Thyroid gland (tissue), 4 donors: Measurements from ENCODE around the gene MYL12B. TPM values are rescaled to one million over a fixed set of nuclear protein-coding genes. Genes with fewer than 3 reads are reported as not detected.
A peak's percentile ranks its signal among the peaks of the same experiment; 100 is the strongest.

Experiments used
- DNase-seq, 2 donors: peaks; one replicate each; pipeline ENCODE4 v3.0.0-alpha.2; 2019
- H3K27ac ChIP-seq, 3 donors: fragments of 200-600 bp; sonication (generic); 1 replicate in 2 of 3; 2 replicates in 1 of 3; pipeline ENCODE4 v1.5.1; 2016 to 2019; ENCODE audit warnings: mild to moderate bottlenecking in 1 of 3, moderate library complexity in 1 of 3
- H3K27me3 ChIP-seq: fragments of 200-600 bp; sonication (generic); one replicate; pipeline ENCODE4 v1.5.1; 2019
- H3K36me3 ChIP-seq, 2 donors: fragments of 200-600 bp; sonication (generic); one replicate each; pipeline ENCODE4 v1.5.1; 2016 to 2019
- H3K4me1 ChIP-seq, 2 donors: fragments of 200-600 bp; sonication (generic); one replicate each; pipeline ENCODE4 v1.5.1; 2017 to 2019
- H3K4me3 ChIP-seq, 3 donors: fragments of 200-600 bp; sonication (generic); replicated peaks in 1 of 3; 1 replicate in 2 of 3; 2 replicates in 1 of 3; pipeline ENCODE4 v1.5.1; 2016; ENCODE audit warnings: mild to moderate bottlenecking in 1 of 3
- H3K9me3 ChIP-seq: fragments of 200-600 bp; sonication (generic); one replicate; pipeline ENCODE4 v1.5.1; 2017
- CTCF ChIP-seq, 6 experiments: fragments of 200-600 bp in 3 of 6; fragments of 450-650 bp in 3 of 6; sonication (generic) in 3 of 6; IDR thresholded peaks; one replicate each; pipeline ENCODE4 v1.5.1; 2016 to 2019; ENCODE audit warnings: antibody characterized with exemption in 6 of 6, mild to moderate bottlenecking in 2 of 6, inconsistent platforms in 1 of 6, moderate library complexity in 1 of 6
- POLR2A ChIP-seq, 2 donors: fragments of 450-650 bp; IDR thresholded peaks; one replicate each; pipeline ENCODE4 v1.6.1; 2017; ENCODE audit warnings: antibody characterized with exemption in 2 of 2, mild to moderate bottlenecking in 2 of 2, moderate library complexity in 1 of 2
- WGBS, 2 donors: methylation state at CpG; one replicate each; pipeline ENCODE4 v1.1.5; 2017; 5-methylcytosine and 5-hydroxymethylcytosine counted together
- intact Hi-C: fragments of 100-400 bp; cut with DNase I; formaldehyde crosslinking; loops from one replicate; pipeline ENCODE4 v1.15.1; 2023
- total RNA-seq, 4 donors: library from RNA; depleted of rRNA; stranded (reverse); fragments of >200 nt; gene quantifications; one replicate each; pipeline ENCODE4 v1.2.3, GENCODE V29; 2016

Gene MYL12B
- total RNA-seq, 4 donors from 2014 or later: 334 to 467 (median 446) TPM

- Histone ChIP-seq H3K9me3 (no peaks in the 10 kb centered on the region), H3K36me3 (peaks cover 15 to 20% of the 10 kb centered on the region in 2 donors), H3K27ac (no peak overlapping the region), H3K4me1 (no peaks in the 10 kb centered on the region), H3K27me3 (no peaks in the 10 kb centered on the region), H3K4me3 (no peak overlapping the region)
- intact Hi-C loops: loop anchor here (2.0 to 10.0 kb wide), 4 partner anchors 173 to 713 kb away; partner anchors contain the start of gene TGIF1
- 34 to 41% methylated on average over 2 of the region's 2 CpGs for WGBS, 2 donors
- DNase-seq: no peak
- TF ChIP-seq CTCF (IDR thresholded peaks at IDR 0.05) (peak; percentile 32 to 89 (median 63)), POLR2A (IDR thresholded peaks at IDR 0.05) (no peak)
Measured at GRCh38 chr18:3281456-3282400, 19.8 kb downstream of the MYL12B start.

GRCh38 chr18:3283253-3283863 lies 21.4 kb downstream of the MYL12B start:
- intact Hi-C loops: loop anchor here (2.0 to 10.0 kb wide), 4 partner anchors 171 to 711 kb away; partner anchors contain the start of gene TGIF1
- Histone ChIP-seq H3K27ac (no peak overlapping the region), H3K27me3 (no peaks in the 10 kb centered on the region), H3K4me1 (no peaks in the 10 kb centered on the region), H3K4me3 (no peak overlapping the region), H3K9me3 (no peaks in the 10 kb centered on the region), H3K36me3 (peaks cover 3 to 7% of the 10 kb centered on the region in 2 donors)
- 77 to 80% methylated on average over 10 of the region's 10 CpGs for WGBS, 2 donors
- DNase-seq: no peak
- TF ChIP-seq POLR2A (IDR thresholded peaks at IDR 0.05): no peak
- TF ChIP-seq CTCF (IDR thresholded peaks at IDR 0.05): no peak

GRCh38 chr18:3283908-3284307 lies 22.0 kb downstream of the MYL12B start:
- Histone ChIP-seq H3K27me3 (no peaks in the 10 kb centered on the region), H3K27ac (no peak overlapping the region), H3K4me3 (no peak overlapping the region), H3K9me3 (no peaks in the 10 kb centered on the region), H3K4me1 (no peaks in the 10 kb centered on the region), H3K36me3 (peaks cover 0 to 1% of the 10 kb centered on the region in 2 donors)
- 73 to 82% methylated on average over 7 of the region's 7 CpGs for WGBS, 2 donors
- intact Hi-C loops: loop anchor here (2.0 to 10.0 kb wide), 4 partner anchors 171 to 711 kb away; partner anchors contain the start of gene TGIF1
- TF ChIP-seq POLR2A (IDR thresholded peaks at IDR 0.05): no peak
- no peak for TF ChIP-seq CTCF (IDR thresholded peaks at IDR 0.05)
- no peak for DNase-seq

GRCh38 chr18:3284501-3284900 lies 22.6 kb downstream of the MYL12B start:
- intact Hi-C loops: loop anchor here (10.0 kb wide), 3 partner anchors 170 to 710 kb away; partner anchors contain the start of gene TGIF1

More at GRCh38 chr18:3284501-3284900, 22.6 kb downstream of the MYL12B start:
- H3K27ac ChIP-seq: no peak overlapping the region
- no peak for DNase-seq
- no peaks in the 10 kb centered on the region for H3K9me3 ChIP-seq
- no peaks in the 10 kb centered on the region for H3K36me3 ChIP-seq
- TF ChIP-seq POLR2A (IDR thresholded peaks at IDR 0.05): no peak
- no peak for TF ChIP-seq CTCF (IDR thresholded peaks at IDR 0.05)
- no peaks in the 10 kb centered on the region for H3K27me3 ChIP-seq
- no peaks in the 10 kb centered on the region for H3K4me1 ChIP-seq
- WGBS, 2 donors: 89 to 96% methylated on average over 9 of the region's 9 CpGs
- H3K4me3 ChIP-seq: no peak overlapping the region
